Ecto neural progenitor cell (in vitro differentiated cells): Measurements from ENCODE around the gene URI1.

Experiments used
- DNase-seq: peaks from one replicate; pipeline ENCODE4 v3.0.0-alpha.2; 2018; ENCODE audit warnings: low spot score

The URI1 gene

DNA sequence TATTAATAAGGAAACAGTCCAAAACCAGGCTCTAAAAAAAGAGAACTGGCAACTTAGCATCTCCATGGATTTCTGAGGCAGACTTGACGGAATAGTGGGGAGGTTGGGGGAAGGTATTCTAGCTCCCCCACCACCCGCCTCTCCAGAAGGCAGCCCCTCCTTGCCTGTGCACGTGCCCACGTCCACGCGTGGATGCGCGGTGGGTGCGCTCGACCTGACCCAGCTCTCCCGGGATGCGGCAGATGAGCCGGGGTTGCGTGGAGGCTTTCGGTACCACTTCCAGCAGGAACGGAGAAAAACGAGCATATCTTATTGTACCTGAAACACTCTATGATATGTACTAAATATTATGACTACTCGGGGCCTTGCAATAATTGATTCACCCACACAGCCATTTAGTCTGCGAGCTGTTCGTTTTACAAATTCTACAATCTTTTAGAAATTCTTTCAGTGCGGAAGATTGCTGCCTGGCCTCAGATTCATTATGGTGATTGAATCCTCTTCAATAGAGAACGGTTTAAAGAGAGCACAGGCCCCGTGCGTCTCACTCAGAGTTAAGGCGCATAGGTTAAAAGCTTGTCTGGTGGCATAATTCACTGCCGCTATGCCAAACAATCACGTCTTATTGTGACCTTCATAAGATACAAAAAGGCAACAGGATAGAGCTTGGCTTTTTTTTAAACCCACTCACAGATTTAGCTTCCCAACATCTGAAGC, 117.9 kb downstream of the URI1 start:
- no peak for DNase-seq

DNA sequence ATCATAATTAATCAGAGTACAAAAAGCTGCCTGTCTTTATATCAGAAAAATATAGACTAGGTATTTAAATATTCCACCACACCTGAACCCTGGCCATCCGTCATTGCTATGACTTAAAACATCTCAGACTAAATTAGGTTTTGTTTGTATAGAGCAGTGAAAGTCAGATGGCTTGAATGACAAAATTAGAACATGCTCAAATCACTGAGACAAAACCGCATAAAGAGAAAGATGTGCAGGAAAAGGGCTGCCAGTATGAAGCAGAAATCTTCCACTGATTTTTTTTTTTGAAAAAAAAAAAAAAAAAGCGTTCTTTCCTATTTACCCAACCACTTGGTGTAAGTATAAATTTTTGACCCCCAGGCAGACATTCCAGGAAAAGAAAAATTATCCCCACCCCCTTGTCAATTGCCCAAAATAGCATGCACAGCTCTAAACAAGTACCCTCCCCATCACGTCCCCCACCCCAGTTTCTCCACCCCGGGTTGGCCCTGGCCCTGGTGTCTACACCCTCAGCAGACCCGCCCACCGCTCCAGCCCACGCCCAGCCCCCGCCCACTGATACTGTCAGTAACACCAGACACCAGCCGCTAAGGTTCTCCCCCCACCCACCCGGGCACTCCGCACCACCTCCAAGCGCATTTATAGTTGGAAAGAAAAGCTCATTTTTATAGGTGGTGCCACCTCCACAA, 118.6 kb downstream of the URI1 start:
- DNase-seq, result no peak

- no peak for DNase-seq
These were observed 119.4 kb downstream of the URI1 start for GRCh38 chr19:30061223-30062064.

DNA sequence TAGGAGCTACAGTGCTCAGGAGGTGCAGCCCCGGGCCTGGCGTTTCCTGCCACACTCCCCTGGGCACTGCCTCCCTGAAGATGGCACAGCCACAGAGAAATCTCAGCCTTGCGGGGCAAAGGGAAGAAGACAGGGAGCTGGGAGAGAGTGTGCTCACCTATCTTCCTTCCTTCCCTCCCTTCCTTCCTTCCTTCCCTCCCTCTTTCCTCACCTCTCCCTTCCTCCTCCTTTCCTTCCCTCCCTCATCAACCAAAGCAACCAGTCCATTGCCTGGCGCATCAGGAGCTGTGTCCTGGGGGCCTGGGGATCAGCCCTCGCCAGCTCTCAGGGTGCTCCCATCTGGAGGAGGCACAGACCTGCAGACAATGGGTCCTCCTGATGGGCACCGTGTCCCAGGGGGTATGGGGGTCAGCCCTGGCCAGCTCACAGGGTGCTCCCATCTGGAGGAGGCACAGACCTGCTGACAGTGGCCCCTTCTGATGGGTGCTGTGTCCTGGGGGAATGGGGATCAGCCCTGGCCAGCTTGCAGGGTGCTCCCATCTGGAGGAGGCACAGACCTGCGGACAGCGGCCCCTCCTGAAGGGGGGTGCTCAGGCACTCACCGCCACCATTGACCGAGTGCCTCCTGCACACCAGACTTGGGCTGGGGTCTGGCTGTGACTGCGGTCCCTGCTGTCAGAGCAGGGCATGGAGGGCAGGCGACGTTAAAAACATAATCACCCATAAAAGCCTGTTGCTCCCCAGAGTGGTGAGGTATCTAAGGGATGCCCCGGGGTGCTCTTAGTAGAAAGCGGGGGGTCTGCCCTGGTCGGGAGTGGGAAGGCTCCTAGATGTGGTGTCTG, 120.2 kb downstream of the URI1 start:
- no peak for DNase-seq

DNA sequence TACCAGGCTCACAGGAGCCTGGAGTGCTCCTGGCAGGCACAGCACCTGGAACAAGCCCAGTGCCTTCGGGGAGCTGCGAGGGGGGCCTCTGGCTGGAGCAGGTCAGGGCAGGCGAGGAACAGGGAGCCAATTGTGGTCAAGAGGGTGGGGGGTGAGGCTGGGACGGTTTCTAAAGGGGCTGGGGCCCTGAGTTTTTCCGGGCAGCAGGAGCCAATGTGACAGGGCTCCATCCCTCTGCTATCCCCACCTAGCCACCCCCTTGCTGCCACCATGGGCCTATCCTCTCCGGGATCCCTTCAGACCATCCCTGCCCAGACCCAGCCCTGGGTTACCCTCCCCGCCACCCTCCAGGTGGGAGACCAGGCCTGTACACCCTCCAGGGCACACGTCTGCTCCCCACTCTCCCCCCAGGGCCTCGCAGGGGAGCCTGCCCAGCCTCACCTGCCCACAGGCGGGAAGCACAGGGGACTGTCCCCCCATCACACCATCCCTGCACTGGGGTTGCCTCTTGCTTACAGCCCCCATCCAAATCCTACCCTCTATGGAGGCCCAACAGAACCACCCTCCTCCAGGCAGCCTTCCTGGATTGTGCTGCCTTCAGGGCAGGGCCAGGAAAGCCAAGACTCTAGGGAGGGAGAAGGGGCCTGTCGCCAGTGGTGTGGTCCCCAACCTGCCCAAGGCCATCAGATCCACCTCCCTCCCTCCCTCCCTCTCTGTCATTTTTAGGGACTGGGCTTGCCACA, 121.0 kb downstream of the URI1 start:
- DNase-seq, result no peak

- DNase-seq, result peak; percentile 43
These were observed 121.8 kb downstream of the URI1 start for GRCh38 chr19:30063650-30064347.

DNA sequence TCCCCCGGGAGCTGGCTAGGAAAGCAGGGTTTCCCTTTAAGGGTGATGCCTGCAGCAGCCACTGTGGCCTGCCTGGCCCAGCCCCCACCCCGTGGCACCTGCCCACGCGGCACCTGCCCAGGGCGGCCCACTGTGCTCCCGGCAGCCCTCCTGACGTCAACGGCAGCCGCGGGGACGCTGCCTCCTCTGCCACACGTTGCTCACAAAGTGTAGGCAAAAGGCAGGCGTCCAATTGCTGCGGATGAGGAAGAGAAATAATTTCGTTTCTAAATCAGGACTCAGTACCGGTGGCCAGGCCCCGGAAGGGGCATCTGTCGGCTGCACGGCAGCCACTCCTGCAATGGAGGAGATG, 122.3 kb downstream of the URI1 start:
- peak; percentile 31 for DNase-seq

- peak; percentile 36 for DNase-seq
These were observed 122.9 kb downstream of the URI1 start for GRCh38 chr19:30064771-30065494.

DNA sequence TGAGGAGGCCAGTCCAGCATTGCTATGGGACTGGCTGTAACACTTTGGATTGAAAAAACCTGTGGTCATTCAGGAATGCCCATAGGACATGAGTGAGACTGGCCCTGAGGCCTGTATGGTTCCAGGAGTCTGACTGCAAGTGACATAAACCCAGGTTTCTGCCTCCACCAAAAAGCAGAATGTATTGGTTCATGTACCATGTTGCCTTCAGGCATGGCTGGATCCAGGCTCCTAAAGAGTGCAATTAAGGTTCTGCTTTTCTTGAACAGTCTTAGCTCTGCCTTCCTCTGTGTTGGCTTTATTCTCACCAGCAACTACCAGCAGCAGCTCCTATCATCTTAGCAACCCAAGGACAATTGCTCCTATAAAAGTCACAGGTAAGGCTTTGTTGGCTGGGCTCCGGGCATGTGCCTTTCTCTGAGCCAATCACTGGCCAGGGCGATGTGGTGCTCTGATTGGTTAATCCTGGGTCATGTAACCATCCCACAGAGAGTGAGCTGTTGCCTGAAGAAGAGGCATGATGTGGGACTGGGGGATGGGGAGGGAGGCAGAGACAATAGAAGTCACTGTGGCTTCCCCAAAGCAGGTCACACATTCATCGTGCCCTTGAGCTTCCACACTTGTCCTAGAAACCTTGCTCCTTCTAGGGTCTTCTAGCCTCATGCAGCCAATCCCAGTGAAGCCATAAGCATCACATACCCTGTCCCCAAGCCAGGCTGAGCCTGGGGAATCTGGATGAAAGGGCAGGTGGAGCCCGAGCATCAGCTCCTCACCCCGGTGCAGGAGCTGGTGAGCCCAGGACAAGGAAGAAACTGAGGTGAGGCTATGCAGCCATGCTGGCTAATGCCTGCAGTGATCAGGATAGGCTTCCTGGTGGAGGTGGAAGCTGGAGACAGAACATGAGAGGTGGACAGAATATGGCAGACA, 123.9 kb downstream of the URI1 start:
- DNase-seq, result peak; percentile 32
